ENCODE data around the gene SRD5A3. TPM values are rescaled to one million over a fixed set of nuclear protein-coding genes. Genes with fewer than 3 reads are reported as not detected.

Gene SRD5A3
- total and polyA plus RNA-seq, 9 of the 15 experiments (the other 6 are each of a cell fraction or from before 2014, with no cell fraction given): 2.5 to 37.0 (median 13.3) TPM

DNA sequence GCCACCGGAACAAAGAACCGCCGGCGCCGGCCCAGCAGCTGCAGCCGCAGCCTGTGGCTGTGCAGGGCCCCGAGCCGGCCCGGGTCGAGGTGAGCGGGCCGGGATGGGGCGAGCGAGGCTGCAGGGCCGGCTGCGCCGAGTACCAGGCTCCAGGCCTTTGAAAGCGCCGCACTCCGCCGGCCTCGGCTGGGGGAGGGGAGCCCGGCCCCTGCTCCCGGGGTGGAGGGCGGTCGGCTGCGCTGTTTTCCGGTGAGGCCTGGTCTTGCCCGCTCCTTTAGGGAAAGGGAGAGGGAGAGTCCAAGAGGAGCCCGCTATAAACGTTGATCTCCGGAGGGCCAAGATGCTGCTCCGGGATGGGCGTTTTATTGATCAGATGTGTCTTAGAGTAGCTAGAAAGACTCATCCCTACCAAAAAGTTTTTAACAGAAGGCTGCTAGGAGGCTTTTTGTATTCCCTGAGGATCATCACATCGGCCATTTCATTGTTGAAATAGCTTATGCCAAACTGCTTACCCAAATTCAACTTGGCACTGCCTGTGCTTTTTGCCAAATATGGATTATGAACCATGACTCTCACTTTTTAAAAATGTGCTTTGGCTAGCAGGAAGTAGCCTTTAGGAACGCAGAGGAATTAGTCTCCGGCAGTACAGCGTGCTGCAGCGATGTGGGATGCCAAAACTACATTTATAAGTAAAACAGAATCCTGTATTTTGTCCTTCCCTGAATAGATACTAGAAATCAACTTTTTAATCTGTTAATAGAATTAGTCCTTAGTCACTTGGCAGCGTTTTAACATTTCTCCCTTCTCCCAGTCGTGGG lies 50.5 kb downstream of the SRD5A3 start (continued):
- TF ChIP-seq, protein P1, sequence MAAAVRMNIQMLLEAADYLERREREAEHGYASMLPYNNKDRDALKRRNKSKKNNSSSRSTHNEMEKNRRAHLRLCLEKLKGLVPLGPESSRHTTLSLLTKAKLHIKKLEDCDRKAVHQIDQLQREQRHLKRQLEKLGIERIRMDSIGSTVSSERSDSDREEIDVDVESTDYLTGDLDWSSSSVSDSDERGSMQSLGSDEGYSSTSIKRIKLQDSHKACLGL (CRISPR knock-in tag; IDR thresholded peaks at IDR 0.05; ENCODE audit: borderline replicate concordance, poor library complexity, severe bottlenecking): no peak
- peak; percentile 34 for TF ChIP-seq ASH1L (IDR thresholded peaks at IDR 0.05; ENCODE audit: borderline replicate concordance, low read depth, partially characterized antibody)
- TF ChIP-seq, protein P2, sequence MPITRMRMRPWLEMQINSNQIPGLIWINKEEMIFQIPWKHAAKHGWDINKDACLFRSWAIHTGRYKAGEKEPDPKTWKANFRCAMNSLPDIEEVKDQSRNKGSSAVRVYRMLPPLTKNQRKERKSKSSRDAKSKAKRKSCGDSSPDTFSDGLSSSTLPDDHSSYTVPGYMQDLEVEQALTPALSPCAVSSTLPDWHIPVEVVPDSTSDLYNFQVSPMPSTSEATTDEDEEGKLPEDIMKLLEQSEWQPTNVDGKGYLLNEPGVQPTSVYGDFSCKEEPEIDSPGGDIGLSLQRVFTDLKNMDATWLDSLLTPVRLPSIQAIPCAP (CRISPR knock-in tag; IDR thresholded peaks at IDR 0.05; ENCODE audit: borderline replicate concordance): no peak
- TF ChIP-seq, protein P3, sequence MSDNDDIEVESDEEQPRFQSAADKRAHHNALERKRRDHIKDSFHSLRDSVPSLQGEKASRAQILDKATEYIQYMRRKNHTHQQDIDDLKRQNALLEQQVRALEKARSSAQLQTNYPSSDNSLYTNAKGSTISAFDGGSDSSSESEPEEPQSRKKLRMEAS (CRISPR knock-in tag; IDR thresholded peaks at IDR 0.05): no peak
- TF ChIP-seq, protein P4, sequence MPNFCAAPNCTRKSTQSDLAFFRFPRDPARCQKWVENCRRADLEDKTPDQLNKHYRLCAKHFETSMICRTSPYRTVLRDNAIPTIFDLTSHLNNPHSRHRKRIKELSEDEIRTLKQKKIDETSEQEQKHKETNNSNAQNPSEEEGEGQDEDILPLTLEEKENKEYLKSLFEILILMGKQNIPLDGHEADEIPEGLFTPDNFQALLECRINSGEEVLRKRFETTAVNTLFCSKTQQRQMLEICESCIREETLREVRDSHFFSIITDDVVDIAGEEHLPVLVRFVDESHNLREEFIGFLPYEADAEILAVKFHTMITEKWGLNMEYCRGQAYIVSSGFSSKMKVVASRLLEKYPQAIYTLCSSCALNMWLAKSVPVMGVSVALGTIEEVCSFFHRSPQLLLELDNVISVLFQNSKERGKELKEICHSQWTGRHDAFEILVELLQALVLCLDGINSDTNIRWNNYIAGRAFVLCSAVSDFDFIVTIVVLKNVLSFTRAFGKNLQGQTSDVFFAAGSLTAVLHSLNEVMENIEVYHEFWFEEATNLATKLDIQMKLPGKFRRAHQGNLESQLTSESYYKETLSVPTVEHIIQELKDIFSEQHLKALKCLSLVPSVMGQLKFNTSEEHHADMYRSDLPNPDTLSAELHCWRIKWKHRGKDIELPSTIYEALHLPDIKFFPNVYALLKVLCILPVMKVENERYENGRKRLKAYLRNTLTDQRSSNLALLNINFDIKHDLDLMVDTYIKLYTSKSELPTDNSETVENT (CRISPR knock-in tag; IDR thresholded peaks at IDR 0.05): no peak
- no peak for TF ChIP-seq ZNF584 (CRISPR knock-in tag; IDR thresholded peaks at IDR 0.05; ENCODE audit: low read depth)
- TF ChIP-seq ZNF76 (CRISPR knock-in tag; IDR thresholded peaks at IDR 0.05; ENCODE audit: borderline replicate concordance): no peak
- no peak for TF ChIP-seq GTF2A2 (tag; IDR thresholded peaks at IDR 0.05)
- TF ChIP-seq, protein P5, sequence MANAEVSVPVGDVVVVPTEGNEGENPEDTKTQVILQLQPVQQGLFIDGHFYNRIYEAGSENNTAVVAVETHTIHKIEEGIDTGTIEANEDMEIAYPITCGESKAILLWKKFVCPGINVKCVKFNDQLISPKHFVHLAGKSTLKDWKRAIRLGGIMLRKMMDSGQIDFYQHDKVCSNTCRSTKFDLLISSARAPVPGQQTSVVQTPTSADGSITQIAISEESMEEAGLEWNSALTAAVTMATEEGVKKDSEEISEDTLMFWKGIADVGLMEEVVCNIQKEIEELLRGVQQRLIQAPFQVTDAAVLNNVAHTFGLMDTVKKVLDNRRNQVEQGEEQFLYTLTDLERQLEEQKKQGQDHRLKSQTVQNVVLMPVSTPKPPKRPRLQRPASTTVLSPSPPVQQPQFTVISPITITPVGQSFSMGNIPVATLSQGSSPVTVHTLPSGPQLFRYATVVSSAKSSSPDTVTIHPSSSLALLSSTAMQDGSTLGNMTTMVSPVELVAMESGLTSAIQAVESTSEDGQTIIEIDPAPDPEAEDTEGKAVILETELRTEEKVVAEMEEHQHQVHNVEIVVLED (CRISPR knock-in tag; IDR thresholded peaks at IDR 0.05): no peak
- TF ChIP-seq POLR2H (tag; IDR thresholded peaks at IDR 0.05; ENCODE audit: low read depth): no peak
- TF ChIP-seq, protein P6, sequence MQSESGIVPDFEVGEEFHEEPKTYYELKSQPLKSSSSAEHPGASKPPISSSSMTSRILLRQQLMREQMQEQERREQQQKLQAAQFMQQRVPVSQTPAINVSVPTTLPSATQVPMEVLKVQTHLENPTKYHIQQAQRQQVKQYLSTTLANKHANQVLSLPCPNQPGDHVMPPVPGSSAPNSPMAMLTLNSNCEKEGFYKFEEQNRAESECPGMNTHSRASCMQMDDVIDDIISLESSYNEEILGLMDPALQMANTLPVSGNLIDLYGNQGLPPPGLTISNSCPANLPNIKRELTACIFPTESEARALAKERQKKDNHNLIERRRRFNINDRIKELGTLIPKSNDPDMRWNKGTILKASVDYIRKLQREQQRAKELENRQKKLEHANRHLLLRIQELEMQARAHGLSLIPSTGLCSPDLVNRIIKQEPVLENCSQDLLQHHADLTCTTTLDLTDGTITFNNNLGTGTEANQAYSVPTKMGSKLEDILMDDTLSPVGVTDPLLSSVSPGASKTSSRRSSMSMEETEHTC (IDR thresholded peaks at IDR 0.05): no peak
- peak; percentile 62 for TF ChIP-seq CHD1 (IDR thresholded peaks at IDR 0.05; ENCODE audit: low read length)
- TF ChIP-seq BCL6 (CRISPR knock-in tag; IDR thresholded peaks at IDR 0.05): no peak
- no peak for TF ChIP-seq MEF2D (tag; conservative IDR thresholded peaks at IDR 0.05; ENCODE audit: low read depth)
- TF ChIP-seq DMBX1 (CRISPR knock-in tag; IDR thresholded peaks at IDR 0.05; ENCODE audit: borderline replicate concordance): no peak
- no peak for TF ChIP-seq TCF7 (IDR thresholded peaks at IDR 0.05; ENCODE audit: borderline replicate concordance)
- TF ChIP-seq ZNF507 (tag; conservative IDR thresholded peaks at IDR 0.05): no peak
- TF ChIP-seq EZH2 (IDR thresholded peaks at IDR 0.05; ENCODE audit: borderline replicate concordance, low read depth, low read length): no peak
- TF ChIP-seq GABPB1 (CRISPR knock-in tag; IDR thresholded peaks at IDR 0.05): no peak
